IMR-90 (cell line): Measurements from ENCODE around the gene SPART. TPM values are rescaled to one million over a fixed set of nuclear protein-coding genes. Genes with fewer than 3 reads are reported as not detected.

ENCODE experiments used
- ATAC-seq: fragments of 200-7000 bp; cut with Tn5 transposase; 2 replicates; pipeline ENCODE4 v1.9.1; 2020; ENCODE audit warnings: low read depth, mild to moderate bottlenecking, moderate library complexity
- BruUV-seq: library from RNA; stranded (reverse); fragments of 400-500 nt; replicated peaks from 2 replicates; lab custom pipeline; 2021; lab: Mats Ljungman, UMichigan
- CTCF ChIA-PET: fragments of 300-600 bp; formaldehyde crosslinking; extraction: SDS; loops from one replicate; lab custom pipeline; 2021; ENCODE audit warnings: antibody characterized with exemption; lab: Yijun Ruan, JAX
- POLR2A ChIA-PET: fragments of 300-600 bp; sonication (Branson Sonifier 250); formaldehyde crosslinking; loops from one replicate; lab custom pipeline; 2022; ENCODE audit warnings: antibody characterized with exemption; ENCODE audit not compliant: unreplicated experiment; lab: Charles Lee
- DNase-seq: peaks from one replicate; pipeline ENCODE4 v3.0.0; 2013
- H2AFZ ChIP-seq: replicated peaks from 2 replicates; pipeline ENCODE3; 2013; ENCODE audit warnings: low read length, mild to moderate bottlenecking; ENCODE audit not compliant: poor library complexity
- H2AK5ac ChIP-seq: 2 replicates; pipeline ENCODE4 v1.6.1; 2013; ENCODE audit warnings: low read depth, low read length, inconsistent platforms
- H2AK9ac ChIP-seq: replicated peaks from 2 replicates; pipeline ENCODE3; 2013; ENCODE audit warnings: mild to moderate bottlenecking, low read depth, low read length, moderate library complexity; ENCODE audit not compliant: poor library complexity
- H2BK120ac ChIP-seq: 2 replicates; pipeline ENCODE4 v1.6.1; 2013; ENCODE audit warnings: low read depth, low read length, inconsistent platforms
- H2BK15ac ChIP-seq: 3 replicates; pipeline ENCODE4 v1.6.1; 2013; ENCODE audit warnings: low read depth, low read length, inconsistent platforms
- H2BK20ac ChIP-seq: 2 replicates; pipeline ENCODE4 v1.6.1; 2013; ENCODE audit warnings: low read depth, mild to moderate bottlenecking, inconsistent platforms, low read length, moderate library complexity
- H2BK5ac ChIP-seq: 2 replicates; pipeline ENCODE4 v1.6.1; 2013; ENCODE audit warnings: mild to moderate bottlenecking, low read depth, low read length, inconsistent platforms; ENCODE audit not compliant: poor library complexity, severe bottlenecking
- H3K14ac ChIP-seq: replicated peaks from 2 replicates; pipeline ENCODE4 v1.6.1; 2013; ENCODE audit warnings: low read depth, low read length, inconsistent platforms
- H3K18ac ChIP-seq: 2 replicates; pipeline ENCODE4 v1.6.1; 2013; ENCODE audit warnings: low read depth, low read length, control low read depth
- H3K23ac ChIP-seq: 2 replicates; pipeline ENCODE4 v1.6.1; 2013; ENCODE audit warnings: low read depth, low read length, inconsistent platforms
- H3K27ac ChIP-seq: 2 replicates; pipeline ENCODE4 v1.5.1; 2013; ENCODE audit warnings: mild to moderate bottlenecking, control low read depth, low read length; ENCODE audit not compliant: insufficient read depth
- H3K27me3 ChIP-seq: 2 replicates; pipeline ENCODE4 v1.6.1; 2013; ENCODE audit warnings: low read length; ENCODE audit not compliant: control insufficient read depth, insufficient read depth
- H3K36me3 ChIP-seq: 2 replicates; pipeline ENCODE4 v1.6.1; 2013; ENCODE audit warnings: low read length, mixed read lengths; ENCODE audit not compliant: control insufficient read depth, insufficient read depth
- H3K4ac ChIP-seq: 2 replicates; pipeline ENCODE4 v1.6.1; 2013; ENCODE audit warnings: low read depth, low read length, inconsistent platforms
- H3K4me1 ChIP-seq: 2 replicates; pipeline ENCODE4 v1.6.1; 2013; ENCODE audit warnings: low read length, mixed read lengths; ENCODE audit not compliant: control insufficient read depth, insufficient read depth
- H3K4me2 ChIP-seq: 2 replicates; pipeline ENCODE4 v1.6.1; 2013; ENCODE audit warnings: low read depth, mild to moderate bottlenecking, control low read depth, low read length, moderate library complexity
- H3K4me3 ChIP-seq: 2 replicates; pipeline ENCODE4 v1.5.1; 2013; ENCODE audit warnings: low read depth, mild to moderate bottlenecking, control low read depth, low read length, moderate library complexity; ENCODE audit not compliant: insufficient read depth
- H3K56ac ChIP-seq: 2 replicates; pipeline ENCODE4 v1.6.1; 2013; ENCODE audit warnings: low read length, inconsistent platforms; ENCODE audit not compliant: insufficient read depth; ENCODE audit errors: extremely low read depth
- H3K79me1 ChIP-seq, 2 experiments: 2 replicates each; pipeline ENCODE4 v1.6.1; 2013; ENCODE audit warnings: low read length in 2 of 2, inconsistent platforms in 1 of 2, low read depth in 1 of 2
- H3K9ac ChIP-seq: 2 replicates; pipeline ENCODE4 v1.6.1; 2013; ENCODE audit warnings: low read depth, low read length, control low read depth
- H3K9me1 ChIP-seq: 2 replicates; pipeline ENCODE4 v1.6.1; 2013; ENCODE audit warnings: low read length, inconsistent platforms; ENCODE audit not compliant: insufficient read depth
- H3K9me3 ChIP-seq: 2 replicates; pipeline ENCODE4 v1.6.1; 2013; ENCODE audit warnings: low read length; ENCODE audit not compliant: control insufficient read depth, insufficient read depth
- H4K20me1 ChIP-seq: 2 replicates; pipeline ENCODE4 v1.6.1; 2013; ENCODE audit warnings: low read length, inconsistent platforms; ENCODE audit not compliant: insufficient read depth
- H4K5ac ChIP-seq: 2 replicates; pipeline ENCODE4 v1.6.1; 2013; ENCODE audit warnings: mild to moderate bottlenecking, low read depth, low read length, control low read depth
- H4K8ac ChIP-seq, 2 experiments: 2 replicates each; pipeline ENCODE4 v1.6.1; 2013; ENCODE audit warnings: low read depth in 2 of 2, low read length in 2 of 2, control low read depth in 1 of 2, inconsistent platforms in 1 of 2
- H4K91ac ChIP-seq: 2 replicates; pipeline ENCODE4 v1.6.1; 2013; ENCODE audit warnings: low read depth, low read length, inconsistent platforms; ENCODE audit not compliant: insufficient read depth
- CEBPB ChIP-seq: IDR thresholded peaks from 2 replicates; pipeline ENCODE4 v1.6.1; 2012; ENCODE audit warnings: low read depth, low read length, improper control_type of control experiment
- ELK1 ChIP-seq: fragments of 150-350 bp; IDR thresholded peaks from 2 replicates; pipeline ENCODE4 v1.6.1; 2016; ENCODE audit warnings: low read depth, mild to moderate bottlenecking, low read length, moderate library complexity, borderline replicate concordance
- NFE2L2 ChIP-seq: fragments of 150-350 bp; IDR thresholded peaks from 2 replicates; pipeline ENCODE4 v1.6.1; 2016; ENCODE audit warnings: low read depth, mild to moderate bottlenecking, low read length
- RAD21 ChIP-seq: IDR thresholded peaks from 2 replicates; pipeline ENCODE4 v1.6.1; 2012; ENCODE audit warnings: low read length, improper control_type of control experiment
- RFX5 ChIP-seq: IDR thresholded peaks from 2 replicates; pipeline ENCODE4 v1.8.0; 2012; ENCODE audit warnings: low read depth, mild to moderate bottlenecking, low read length, moderate library complexity
- USF2 ChIP-seq: fragments of 150-350 bp; IDR thresholded peaks from 2 replicates; pipeline ENCODE4 v1.6.1; 2017; ENCODE audit warnings: mild to moderate bottlenecking, antibody characterized with exemption, low read length, low read depth
- WGBS, 2 experiments: methylation state at CpG; one replicate each; pipeline versions ENCODE4 v1.1.5 to v1.1.7; 2013; ENCODE audit warnings: missing lambda C conversion rate in 2 of 2; ENCODE audit not compliant: insufficient read length in 1 of 2; ENCODE audit errors: extremely low coverage in 2 of 2; 5-methylcytosine and 5-hydroxymethylcytosine counted together
- dilution Hi-C: fragments of 300-500 bp; cut with HindIII; formaldehyde crosslinking; loops from one replicate; pipeline ENCODE4 v1.14.3; 2018; ENCODE audit warnings: low sequenced_read_pairs; ENCODE audit not compliant: unreplicated experiment
- in situ Hi-C: fragments of 300-500 bp; cut with MboI; formaldehyde crosslinking; loops from 3 replicates; pipeline ENCODE4 v1.14.3; 2019; ENCODE audit warnings: low sequenced_read_pairs, inconsistent platforms, mixed read lengths
- intact Hi-C: fragments of 100-400 bp; cut with micrococcal nuclease; formaldehyde crosslinking; loops from 2 replicates; pipeline ENCODE4 v1.10.0; 2022
- microRNA-seq, 2 experiments: library from miRNA; stranded (forward) in 1 of 2; unstranded in 1 of 2; fragments of 10-50 nt in 1 of 2; fragments of <30 nt in 1 of 2; gene quantifications in 1 of 2; microRNA quantifications in 1 of 2; one replicate each; pipeline versions ENCODE3 to v1.1.0; 2013 to 2020; ENCODE audit not compliant: insufficient read depth in 1 of 2, insufficient read length in 1 of 2, unreplicated experiment in 1 of 2
- polyA plus RNA-seq, 3 experiments: library from polyadenylated mRNA; depleted of rRNA; stranded (reverse); fragments of >200 nt; gene quantifications; 2 replicates each; pipeline ENCODE4 v1.2.3, GENCODE V29; 2012; ENCODE audit warnings: low replicate concordance in 1 of 3
- small RNA-seq, 5 experiments: library from RNA; depleted of rRNA; stranded (forward); fragments of <200 nt; gene quantifications; one replicate each; pipeline ENCODE3, GENCODE V24; 2012
- total RNA-seq: library from RNA; depleted of rRNA; stranded (reverse); fragments of >200 nt; gene quantifications from 2 replicates; pipeline ENCODE4 v1.2.3, GENCODE V29; 2012; rRNA removed

SPART gene
- total and polyA plus RNA-seq, 2 of the 4 experiments (the other 2 are of a cell fraction), result 43.8 to 110 TPM

GRCh38 chr13:36258831-36259230 is 87.4 kb downstream of the SPART start:
- Histone ChIP-seq H3K4ac (no peak overlapping the region), H3K18ac (no peak overlapping the region), H4K5ac (no peak overlapping the region), H4K8ac (no peak overlapping the region), H3K56ac (no peak overlapping the region), H3K79me1 (no peaks in the 10 kb centered on the region), H3K4me1 (no peaks in the 10 kb centered on the region), H2AK5ac (no peak overlapping the region), H3K4me2 (no peak overlapping the region), H3K9ac (no peak overlapping the region), H2AK9ac (no peak overlapping the region), H3K27ac (no peak overlapping the region), H3K36me3 (no peaks in the 10 kb centered on the region), H3K27me3 (no peaks in the 10 kb centered on the region), H3K23ac (no peak overlapping the region), H2BK5ac (no peak overlapping the region), H3K9me1 (no peaks in the 10 kb centered on the region), H2AFZ (no peak overlapping the region), H3K9me3 (no peaks in the 10 kb centered on the region), H4K20me1 (no peaks in the 10 kb centered on the region), H3K4me3 (no peak overlapping the region), H2BK120ac (no peak overlapping the region), H2BK15ac (no peak overlapping the region), H4K91ac (no peak overlapping the region), H2BK20ac (no peak overlapping the region), H3K14ac (no peak overlapping the region)
- dilution Hi-C loops (no loop called here), in situ Hi-C loops (no loop called here), intact Hi-C loops (no loop called here)
- TF ChIP-seq RFX5, result no peak
- TF ChIP-seq RAD21, result no peak
- TF ChIP-seq CEBPB, result no peak
- TF ChIP-seq ELK1, result no peak
- no peak for TF ChIP-seq USF2
- no peak for TF ChIP-seq NFE2L2
- DNase-seq, result no peak
- no peak for ATAC-seq
- 50% methylated on average over 1 of the region's 8 CpGs; no CpG with 5 or more reads in 1 of the 2 experiments for WGBS, 2 experiments
- BruUV-seq, result no TSS peak
- CTCF ChIA-PET, result no interaction called here
- POLR2A ChIA-PET, result no interaction called here

Small RNAs within 50 kb of the gene (microRNA-seq; reads per million reads assigned to microRNA genes)
- not detected for gene RNU6-71P (ENCODE audit: insufficient read depth, insufficient read length)

Small RNAs within 50 kb of the gene (small RNA-seq; reads per million reads assigned to genes)
- gene RNU6-71P, result 0 reads per million in 5 experiments

Other genes with a start within 250 kb of the SPART start
- under 0.01 TPM in 2 replicates for gene DCLK1, start 215.0 kb downstream of the SPART start, total RNA-seq
- gene DCLK1, start 215.0 kb downstream of the SPART start, polyA plus RNA-seq (2012; rRNA removed), result 0.02 TPM in 1 of 2 replicates, not detected in the other
- 0.18 and 0.28 TPM in 2 replicates for gene SOHLH2, start 131.8 kb downstream of the SPART start, total RNA-seq
- 0.06 and 0.17 TPM in 2 replicates for gene SOHLH2, start 131.8 kb downstream of the SPART start, polyA plus RNA-seq (2012; rRNA removed)
- gene CCDC169, start 48.6 kb downstream of the SPART start, total RNA-seq, result 0.54 and 0.83 TPM in 2 replicates
- gene CCDC169, start 48.6 kb downstream of the SPART start, polyA plus RNA-seq (2012; rRNA removed), result 0.62 TPM in 2 replicates
- not detected in 2 replicates for gene CCNA1, start 86.1 kb upstream of the SPART start, total RNA-seq
- gene CCNA1, start 86.1 kb upstream of the SPART start, polyA plus RNA-seq (2012; rRNA removed), result 0.07 TPM in 1 of 2 replicates, not detected in the other